Measurements from ENCODE around the gene RAPGEF3. TPM values are rescaled to one million over a fixed set of nuclear protein-coding genes. Genes with fewer than 3 reads are reported as not detected.

RAPGEF3 gene
- total and polyA plus RNA-seq, 9 of the 15 experiments (the other 6 are each of a cell fraction or from before 2014, with no cell fraction given) = 0.03 to 0.78 (median 0.37) TPM; not detected in 1

DNA sequence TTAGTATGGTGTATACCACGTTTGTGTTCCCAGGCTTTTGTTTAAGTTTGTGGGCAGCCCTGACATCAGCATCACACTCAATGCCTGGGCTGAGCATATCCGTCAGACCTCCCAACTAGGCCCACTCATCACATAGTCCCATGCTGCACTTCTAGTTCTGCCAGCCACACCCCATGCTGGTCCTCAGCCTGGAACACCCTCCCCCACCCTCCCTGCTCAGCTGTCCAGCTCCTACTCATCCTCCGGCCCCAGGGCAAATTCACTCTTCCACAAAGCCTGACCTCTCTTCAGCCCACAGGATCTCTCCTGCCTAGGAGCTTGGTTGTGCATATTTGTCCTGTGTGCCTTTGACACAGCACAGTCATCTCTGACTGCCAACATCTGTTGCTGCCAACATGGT lies 29.4 kb downstream of the RAPGEF3 start:
- FAIRE-seq (no peak), DNase-seq (ENCODE audit: extremely low read depth in 1 of 4, low spot score in 3 of 4) (no peak), ATAC-seq (no peak; the same call in 2 of the 3 replicates)
- Histone ChIP-seq H3K79me2 (ENCODE audit: control insufficient read depth, insufficient read depth, low read length) (no peaks in the 10 kb centered on the region), H2AFZ (ENCODE audit: low read depth, low read length) (no peak overlapping the region), H3K4me1 (replicated peaks in 1 of 2; ENCODE audit: control insufficient read depth in 2 of 2, insufficient read depth in 2 of 2, low read length in 2 of 2) (peaks cover 3 to 7% of the 10 kb centered on the region in 2 experiments; a peak in 3 of 5 replicates), H3K27ac (ENCODE audit: extremely low read depth, low read depth, low read length) (no peak overlapping the region), H3K9ac (ENCODE audit: insufficient read depth in 1 of 2, low read depth in 2 of 2, low read length in 2 of 2) (no peak overlapping the region), H3K36me3 (ENCODE audit: control insufficient read depth, insufficient read depth, low read length) (no peaks in the 10 kb centered on the region), H3K27me3 (ENCODE audit: control insufficient read depth in 2 of 2, insufficient read depth in 2 of 2, low read length in 2 of 2) (no peaks in the 10 kb centered on the region), H3K4me2 (ENCODE audit: insufficient read depth, low read length) (no peak overlapping the region), H3K9me3 (replicated peaks; ENCODE audit: control insufficient read depth, insufficient read depth, low read depth, low read length) (no peaks in the 10 kb centered on the region), H3K4me3 (no peak overlapping the region), H3K9me1 (ENCODE audit: control insufficient read depth, insufficient read depth, low read length) (no peaks in the 10 kb centered on the region), H4K20me1 (replicated peaks; ENCODE audit: control insufficient read depth, insufficient read depth, low read length) (peaks cover 2% of the 10 kb centered on the region; the same call in 1 of the 2 replicates)
- CTCF ChIA-PET (ENCODE audit: low intra/inter-chr PET ratio) = no interaction called here
- 34% methylated on average over 3 of the region's 3 CpGs for WGBS (ENCODE audit: insufficient coverage, low coverage, missing lambda C conversion rate)
- no peak for TF ChIP-seq TAL1 (IDR thresholded peaks at IDR 0.05)
- TF ChIP-seq, protein P1, sequence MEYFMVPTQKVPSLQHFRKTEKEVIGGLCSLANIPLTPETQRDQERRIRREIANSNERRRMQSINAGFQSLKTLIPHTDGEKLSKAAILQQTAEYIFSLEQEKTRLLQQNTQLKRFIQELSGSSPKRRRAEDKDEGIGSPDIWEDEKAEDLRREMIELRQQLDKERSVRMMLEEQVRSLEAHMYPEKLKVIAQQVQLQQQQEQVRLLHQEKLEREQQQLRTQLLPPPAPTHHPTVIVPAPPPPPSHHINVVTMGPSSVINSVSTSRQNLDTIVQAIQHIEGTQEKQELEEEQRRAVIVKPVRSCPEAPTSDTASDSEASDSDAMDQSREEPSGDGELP (CRISPR knock-in tag; IDR thresholded peaks at IDR 0.05; ENCODE audit: borderline replicate concordance) = 0 out of 2 replicates have a peak, but pooled peaks have one; percentile 19
- POLR2A ChIA-PET = interaction anchor here (0.7 to 1.0 kb wide), 2 partner anchors 13 to 51 kb away, joined by 3 to 4 read pairs; no protein-coding TSS in a partner anchor
- intact Hi-C loops (cut with micrococcal nuclease) (no loop called here), in situ Hi-C loops (cut with MboI) (no loop called here)
- no TSS peak for BruUV-seq (replicated peaks)

DNA sequence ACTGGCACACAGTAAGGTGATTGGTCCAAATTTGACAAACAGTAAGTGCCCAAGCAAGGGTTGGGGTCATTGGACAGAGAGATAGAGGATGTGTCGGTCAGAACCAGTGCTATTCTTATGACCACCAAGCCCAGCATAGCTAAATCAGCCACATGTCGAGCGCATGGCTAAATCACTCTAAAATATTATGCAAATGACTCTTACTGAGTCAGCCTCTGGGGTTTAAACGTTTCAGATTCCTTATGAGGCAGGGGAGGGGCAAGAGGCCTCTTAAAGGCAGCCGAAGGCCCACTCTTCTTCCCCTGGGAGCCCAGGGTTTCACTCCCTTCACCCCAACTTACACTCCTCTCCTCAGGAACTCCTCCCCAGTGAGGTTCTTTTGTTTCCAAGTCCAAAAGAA lies 32.8 kb downstream of the RAPGEF3 start:
- peak; percentile 59; the same call in 2 of the 3 replicates for ATAC-seq
- Histone ChIP-seq H3K9ac (ENCODE audit: insufficient read depth in 1 of 2, low read depth in 2 of 2, low read length in 2 of 2) (peak overlapping the region in 1 of 2 experiments; percentile 26; a peak in 1 of 4 replicates), H3K27ac (ENCODE audit: extremely low read depth, low read depth, low read length) (no peak overlapping the region), H3K4me2 (ENCODE audit: insufficient read depth, low read length) (no peak overlapping the region), H2AFZ (ENCODE audit: low read depth, low read length) (no peak overlapping the region), H3K9me3 (replicated peaks; ENCODE audit: control insufficient read depth, insufficient read depth, low read depth, low read length) (no peaks in the 10 kb centered on the region), H4K20me1 (replicated peaks; ENCODE audit: control insufficient read depth, insufficient read depth, low read length) (peaks cover 2% of the 10 kb centered on the region; the same call in 1 of the 2 replicates), H3K4me1 (replicated peaks in 1 of 2; ENCODE audit: control insufficient read depth in 2 of 2, insufficient read depth in 2 of 2, low read length in 2 of 2) (peaks cover 3 to 7% of the 10 kb centered on the region in 2 experiments; a peak in 3 of 5 replicates), H3K4me3 (no peak overlapping the region), H3K9me1 (ENCODE audit: control insufficient read depth, insufficient read depth, low read length) (no peaks in the 10 kb centered on the region), H3K27me3 (ENCODE audit: control insufficient read depth in 2 of 2, insufficient read depth in 2 of 2, low read length in 2 of 2) (no peaks in the 10 kb centered on the region), H3K36me3 (ENCODE audit: control insufficient read depth, insufficient read depth, low read length) (no peaks in the 10 kb centered on the region), H3K79me2 (ENCODE audit: control insufficient read depth, insufficient read depth, low read length) (no peaks in the 10 kb centered on the region)
- FAIRE-seq = no peak
- TF ChIP-seq ZBTB1 (CRISPR knock-in tag; IDR thresholded peaks at IDR 0.05; ENCODE audit: borderline replicate concordance, low read depth) (no peak), TAF15 (IDR thresholded peaks at IDR 0.05; ENCODE audit: low read depth, low read length) (no peak), ZNF780A (CRISPR knock-in tag; IDR thresholded peaks at IDR 0.05) (no peak)
- TF ChIP-seq, protein P2, sequence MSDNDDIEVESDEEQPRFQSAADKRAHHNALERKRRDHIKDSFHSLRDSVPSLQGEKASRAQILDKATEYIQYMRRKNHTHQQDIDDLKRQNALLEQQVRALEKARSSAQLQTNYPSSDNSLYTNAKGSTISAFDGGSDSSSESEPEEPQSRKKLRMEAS (CRISPR knock-in tag; IDR thresholded peaks at IDR 0.05) = 0 out of 2 replicates have a peak, but pooled peaks have one; percentile 51
- POLR2A ChIA-PET = interaction anchor here (1.0 to 1.1 kb wide), 2 partner anchors 16 to 21 kb away, joined by 3 read pairs; partner anchors contain the start of gene RPAP3
- in situ Hi-C loops (cut with MboI) = no loop called here
- no peak for DNase-seq (ENCODE audit: extremely low read depth in 1 of 4, low spot score in 3 of 4)
- WGBS (ENCODE audit: insufficient coverage, low coverage, missing lambda C conversion rate) = 23% methylated on average over 5 of the region's 5 CpGs
- CTCF ChIA-PET (ENCODE audit: low intra/inter-chr PET ratio) = no interaction called here
- intact Hi-C loops (cut with micrococcal nuclease) = no loop called here
- BruUV-seq (replicated peaks) = no TSS peak
